Measurements from ENCODE around the gene GDPD5. TPM values are rescaled to one million over a fixed set of nuclear protein-coding genes. Genes with fewer than 3 reads are reported as not detected.
A peak's percentile ranks its signal among the peaks of the same experiment; 100 is the strongest.

Gene GDPD5, protein sequence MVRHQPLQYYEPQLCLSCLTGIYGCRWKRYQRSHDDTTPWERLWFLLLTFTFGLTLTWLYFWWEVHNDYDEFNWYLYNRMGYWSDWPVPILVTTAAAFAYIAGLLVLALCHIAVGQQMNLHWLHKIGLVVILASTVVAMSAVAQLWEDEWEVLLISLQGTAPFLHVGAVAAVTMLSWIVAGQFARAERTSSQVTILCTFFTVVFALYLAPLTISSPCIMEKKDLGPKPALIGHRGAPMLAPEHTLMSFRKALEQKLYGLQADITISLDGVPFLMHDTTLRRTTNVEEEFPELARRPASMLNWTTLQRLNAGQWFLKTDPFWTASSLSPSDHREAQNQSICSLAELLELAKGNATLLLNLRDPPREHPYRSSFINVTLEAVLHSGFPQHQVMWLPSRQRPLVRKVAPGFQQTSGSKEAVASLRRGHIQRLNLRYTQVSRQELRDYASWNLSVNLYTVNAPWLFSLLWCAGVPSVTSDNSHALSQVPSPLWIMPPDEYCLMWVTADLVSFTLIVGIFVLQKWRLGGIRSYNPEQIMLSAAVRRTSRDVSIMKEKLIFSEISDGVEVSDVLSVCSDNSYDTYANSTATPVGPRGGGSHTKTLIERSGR
- total RNA-seq (2022) (25.7 and 28.6 TPM in 2 replicates), Bru-seq, nascent RNA (percentile 51 among the genes with signal in this experiment), BruChase-seq, experiment 1, labeled RNA remaining after a 2-hour chase (percentile 52 among the genes with signal in this experiment), BruChase-seq, experiment 2, labeled RNA remaining after a 6-hour chase (percentile 53 among the genes with signal in this experiment)
- long read RNA-seq, partial matches to known transcripts: 7 of 27 reads
- long read RNA-seq, other reads (novel, unspliced or antisense): 17 of 27 reads

DNA sequence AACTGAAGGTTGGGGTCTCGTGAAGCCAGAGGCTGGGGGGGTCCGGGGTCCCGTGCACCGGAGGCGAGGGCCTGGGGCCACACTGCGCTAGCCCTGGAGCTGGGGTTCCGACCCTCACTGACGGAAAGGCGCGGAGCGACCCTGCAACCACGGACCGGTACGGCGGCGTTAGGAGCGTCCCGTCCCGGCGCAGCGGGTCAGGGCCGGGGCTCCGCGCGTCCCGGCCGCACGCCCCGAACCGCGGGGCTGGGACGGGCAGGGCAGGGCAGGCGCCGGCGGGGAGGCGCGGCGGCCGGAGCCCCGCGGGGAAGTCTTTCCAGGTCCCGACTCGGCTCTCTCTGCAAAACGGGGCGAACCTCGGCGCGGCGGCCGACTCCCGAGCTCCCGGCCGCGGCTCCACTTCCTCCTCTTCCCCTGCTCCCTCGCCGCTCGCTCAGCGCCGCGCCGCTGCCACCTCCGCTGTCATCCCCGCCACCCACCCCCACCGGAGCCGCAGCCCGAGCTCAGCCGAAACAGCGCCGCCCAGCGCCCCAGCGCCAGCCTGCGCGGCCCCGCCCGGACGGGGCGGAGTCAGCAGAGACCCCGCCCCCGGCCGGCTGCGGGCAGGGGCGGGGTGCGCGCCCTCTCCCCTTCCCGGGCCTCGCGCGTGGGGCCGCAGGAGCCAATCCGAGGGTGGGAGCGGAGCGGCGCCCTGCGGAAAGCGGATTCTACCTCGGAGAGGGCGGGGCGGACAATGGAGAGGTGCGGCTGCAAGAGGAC is at the start of gene GDPD5:
GDPD5 (minus strand) TSS at position 509 of the 759 bp plus-strand sequence. CDS start 48,206 bp downstream, outside the sequence.
- no peaks in the 10 kb centered on the region for H3K36me3 Mint-ChIP-seq (ENCODE audit: insufficient read depth, unreplicated experiment)
- Histone ChIP-seq H3K27me3 (replicated peaks; ENCODE audit: control insufficient read depth, insufficient read depth, low read length) (no peaks in the 10 kb centered on the region), H3K36me3 (ENCODE audit: control insufficient read depth, insufficient read depth, low read length) (no peaks in the 10 kb centered on the region; the same call in 1 of the 2 replicates), H3K4me3 (ENCODE audit: low read depth, low read length) (peak within 1 kb of the TSS; percentile 79), H3K4me1 (peaks cover 11% of the 10 kb centered on the region; the same call in 1 of the 2 replicates), H3K9me3 (no peaks in the 10 kb centered on the region)
- H3K4me1 Mint-ChIP-seq (ENCODE audit: low read depth, unreplicated experiment): peaks cover 7% of the 10 kb centered on the region
- H3K4me3 Mint-ChIP-seq (ENCODE audit: unreplicated experiment): peak within 1 kb of the TSS; percentile 76
- BruUV-seq (replicated peaks): TSS peak; percentile 71
- ChIA-PET POLR2A (interaction anchor here (0.6 to 1.0 kb wide), 5 partner anchors 13 to 537 kb away, joined by 3 to 4 read pairs (median 3); partner anchors contain the start of gene NEU3), CTCF (interaction anchor here (0.5 to 1.7 kb wide), 17 partner anchors 10 to 1515 kb away, joined by 3 to 6 read pairs (median 3); no protein-coding TSS in a partner anchor)
- TF ChIP-seq, protein P1, sequence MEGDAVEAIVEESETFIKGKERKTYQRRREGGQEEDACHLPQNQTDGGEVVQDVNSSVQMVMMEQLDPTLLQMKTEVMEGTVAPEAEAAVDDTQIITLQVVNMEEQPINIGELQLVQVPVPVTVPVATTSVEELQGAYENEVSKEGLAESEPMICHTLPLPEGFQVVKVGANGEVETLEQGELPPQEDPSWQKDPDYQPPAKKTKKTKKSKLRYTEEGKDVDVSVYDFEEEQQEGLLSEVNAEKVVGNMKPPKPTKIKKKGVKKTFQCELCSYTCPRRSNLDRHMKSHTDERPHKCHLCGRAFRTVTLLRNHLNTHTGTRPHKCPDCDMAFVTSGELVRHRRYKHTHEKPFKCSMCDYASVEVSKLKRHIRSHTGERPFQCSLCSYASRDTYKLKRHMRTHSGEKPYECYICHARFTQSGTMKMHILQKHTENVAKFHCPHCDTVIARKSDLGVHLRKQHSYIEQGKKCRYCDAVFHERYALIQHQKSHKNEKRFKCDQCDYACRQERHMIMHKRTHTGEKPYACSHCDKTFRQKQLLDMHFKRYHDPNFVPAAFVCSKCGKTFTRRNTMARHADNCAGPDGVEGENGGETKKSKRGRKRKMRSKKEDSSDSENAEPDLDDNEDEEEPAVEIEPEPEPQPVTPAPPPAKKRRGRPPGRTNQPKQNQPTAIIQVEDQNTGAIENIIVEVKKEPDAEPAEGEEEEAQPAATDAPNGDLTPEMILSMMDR (IDR thresholded peaks at IDR 0.05; ENCODE audit: insufficient read depth in 1 of 2, low read depth in 1 of 2, low read length in 1 of 2, severe bottlenecking in 1 of 2, unreplicated experiment in 1 of 2): peak; percentile 52 to 64
- intact Hi-C loops (cut with micrococcal nuclease; ENCODE audit: unreplicated experiment): loop anchor here (1.0 kb wide), 1 partner anchor 29 kb away; no protein-coding TSS in a partner anchor
- no peaks in the 10 kb centered on the region for H3K9me3 Mint-ChIP-seq (ENCODE audit: unreplicated experiment)
- peak within 1 kb of the TSS; percentile 24 for H3K27ac Mint-ChIP-seq (ENCODE audit: unreplicated experiment)
- no peaks in the 10 kb centered on the region for H3K27me3 Mint-ChIP-seq (ENCODE audit: insufficient read depth, unreplicated experiment)
- peak; percentile 95 to 96 for DNase-seq

DNA sequence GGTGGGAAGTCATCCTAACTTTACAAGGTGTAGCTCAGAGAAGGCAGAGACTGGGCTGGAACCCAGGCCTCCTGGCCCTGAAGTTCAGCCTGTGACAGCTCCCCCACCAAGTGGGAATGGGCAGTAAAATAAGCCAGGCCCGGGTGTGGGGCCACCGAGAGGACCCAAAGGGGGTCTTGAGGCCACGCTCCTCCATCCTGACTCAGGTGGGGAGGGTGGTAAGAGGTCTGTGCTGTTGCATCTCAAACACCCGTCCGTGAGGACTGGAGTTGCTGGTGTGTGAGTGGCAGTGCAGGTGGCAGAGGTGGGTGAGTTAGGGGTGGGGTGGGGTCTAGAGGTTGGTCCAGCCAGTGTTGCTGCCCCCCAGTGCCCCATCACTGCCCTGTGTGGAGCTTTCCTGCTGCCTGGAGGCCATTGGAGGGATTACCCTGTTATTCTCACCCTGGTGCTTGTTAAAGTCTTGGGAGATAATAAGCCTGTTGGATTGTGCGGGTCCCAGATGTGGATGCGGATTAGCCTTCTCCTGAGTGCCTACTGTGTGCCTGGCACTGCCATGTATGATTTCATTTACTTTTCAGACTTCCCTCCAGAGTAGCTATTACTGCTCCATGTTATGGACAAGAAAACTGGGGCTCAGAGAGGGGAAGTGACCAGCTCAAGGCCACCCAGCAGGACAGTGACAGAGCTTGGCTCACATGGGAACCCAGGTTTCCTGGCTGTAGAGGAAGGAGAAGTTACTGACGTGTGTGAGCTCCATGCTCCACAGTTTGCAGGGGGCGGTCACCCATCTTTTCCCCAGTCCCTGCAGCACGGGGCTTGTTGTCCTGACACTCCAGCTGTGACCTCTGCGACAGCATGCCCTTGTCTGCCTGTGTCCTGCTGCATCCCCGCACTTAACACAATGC is 49.2 kb upstream of the GDPD5 start:
- H3K27ac Mint-ChIP-seq (ENCODE audit: unreplicated experiment): peak overlapping the region; percentile 57
- H3K4me3 Mint-ChIP-seq (ENCODE audit: unreplicated experiment): no peak overlapping the region
- H3K27me3 Mint-ChIP-seq (ENCODE audit: insufficient read depth, unreplicated experiment): no peaks in the 10 kb centered on the region
- H3K4me1 Mint-ChIP-seq (ENCODE audit: low read depth, unreplicated experiment): peaks cover 15% of the 10 kb centered on the region
- intact Hi-C loops (cut with micrococcal nuclease; ENCODE audit: unreplicated experiment): no loop called here
- no peak overlapping the region for H3K4me3 ChIP-seq (ENCODE audit: low read depth, low read length)
- no peaks in the 10 kb centered on the region for H3K9me3 Mint-ChIP-seq (ENCODE audit: unreplicated experiment)
- H3K9me3 ChIP-seq: no peaks in the 10 kb centered on the region
- ChIA-PET CTCF (interaction anchor here (1.0 to 2.1 kb wide), 6 partner anchors 9 to 39 kb away, joined by 3 to 7 read pairs (median 5); no protein-coding TSS in a partner anchor), POLR2A (interaction anchor here (0.5 to 2.1 kb wide), 5 partner anchors 9 to 195 kb away, joined by 3 to 9 read pairs (median 3); partner anchors contain the start of gene SERPINH1)
- peaks cover 10% of the 10 kb centered on the region for H3K4me1 ChIP-seq
- TF ChIP-seq, protein P1 (IDR thresholded peaks at IDR 0.05; ENCODE audit: insufficient read depth in 1 of 2, low read depth in 1 of 2, low read length in 1 of 2, severe bottlenecking in 1 of 2, unreplicated experiment in 1 of 2): peak; percentile 32 to 33
- peaks cover 58% of the 10 kb centered on the region for H3K36me3 Mint-ChIP-seq (ENCODE audit: insufficient read depth, unreplicated experiment)
- no TSS peak for BruUV-seq (replicated peaks)
- H3K27me3 ChIP-seq (replicated peaks; ENCODE audit: control insufficient read depth, insufficient read depth, low read length): no peaks in the 10 kb centered on the region
- no peak for DNase-seq
- peaks cover 8% of the 10 kb centered on the region; the same call in 1 of the 2 replicates for H3K36me3 ChIP-seq (ENCODE audit: control insufficient read depth, insufficient read depth, low read length)

All from Caco-2 (cell line).